ENCODE results near the gene MAGEF1. TPM values are rescaled to one million over a fixed set of nuclear protein-coding genes. Genes with fewer than 3 reads are reported as not detected.

The MAGEF1 gene
- total and polyA plus RNA-seq, 9 of the 15 experiments (the other 6 are each of a cell fraction or from before 2014, with no cell fraction given) = 1.5 to 39.1 (median 19.8) TPM

DNA sequence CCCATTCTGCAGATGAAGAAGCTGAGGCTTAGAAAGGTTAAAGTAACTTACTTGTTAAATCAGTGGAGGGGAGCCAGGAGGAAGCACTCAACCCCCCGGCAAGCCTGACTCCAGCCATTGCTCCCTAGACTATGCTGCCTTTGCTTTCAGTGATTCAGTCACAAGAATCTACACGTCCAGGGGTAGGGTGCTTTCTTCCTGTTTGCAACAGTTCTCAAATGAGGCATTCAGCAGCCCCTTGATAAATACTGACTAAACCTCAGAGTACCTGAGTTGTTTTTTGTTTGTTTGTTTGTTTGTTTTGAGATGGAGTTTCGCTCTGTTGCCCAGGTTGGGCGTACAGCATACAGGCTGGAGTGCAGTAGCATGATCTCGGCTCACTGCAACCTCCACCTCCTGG lies 28.6 kb downstream of the MAGEF1 start:
- Histone ChIP-seq H3K36me3 (ENCODE audit: control insufficient read depth, insufficient read depth, low read length) (no peaks in the 10 kb centered on the region), H3K9me1 (ENCODE audit: control insufficient read depth, insufficient read depth, low read length) (no peaks in the 10 kb centered on the region), H3K4me3 (no peak overlapping the region), H2AFZ (ENCODE audit: low read depth, low read length) (no peak overlapping the region), H3K27ac (ENCODE audit: extremely low read depth, low read depth, low read length) (no peak overlapping the region), H3K9ac (ENCODE audit: insufficient read depth in 1 of 2, low read depth in 2 of 2, low read length in 2 of 2) (no peak overlapping the region), H3K9me3 (replicated peaks; ENCODE audit: control insufficient read depth, insufficient read depth, low read depth, low read length) (no peaks in the 10 kb centered on the region), H3K4me1 (replicated peaks in 1 of 2; ENCODE audit: control insufficient read depth in 2 of 2, insufficient read depth in 2 of 2, low read length in 2 of 2) (peaks cover 0 to 4% of the 10 kb centered on the region in 2 experiments; a peak in 1 of 5 replicates), H3K4me2 (ENCODE audit: insufficient read depth, low read length) (no peak overlapping the region), H3K79me2 (ENCODE audit: control insufficient read depth, insufficient read depth, low read length) (no peaks in the 10 kb centered on the region), H3K27me3 (ENCODE audit: control insufficient read depth in 2 of 2, insufficient read depth in 2 of 2, low read length in 2 of 2) (peaks cover 33 to 68% of the 10 kb centered on the region in 2 experiments; a peak in 4 of 5 replicates), H4K20me1 (replicated peaks; ENCODE audit: control insufficient read depth, insufficient read depth, low read length) (peaks cover 2% of the 10 kb centered on the region)
- FAIRE-seq (no peak), DNase-seq (ENCODE audit: extremely low read depth in 1 of 4, low spot score in 3 of 4) (no peak), ATAC-seq (no peak)
- WGBS (ENCODE audit: insufficient coverage, low coverage, missing lambda C conversion rate) = 0% methylated on average over 5 of the region's 5 CpGs
- ChIA-PET CTCF (ENCODE audit: low intra/inter-chr PET ratio) (no interaction called here), POLR2A (interaction anchor here (0.9 kb wide), 1 partner anchor 11 kb away, joined by 3 read pairs; no protein-coding TSS in a partner anchor)
- intact Hi-C loops (cut with micrococcal nuclease) = no loop called here
- TF ChIP-seq ZNF175 (CRISPR knock-in tag; IDR thresholded peaks at IDR 0.05; ENCODE audit: low read depth) (no peak), NFIX (CRISPR knock-in tag; IDR thresholded peaks at IDR 0.05; ENCODE audit: low read depth) (no peak), CREBBP (IDR thresholded peaks at IDR 0.05; ENCODE audit: low read depth, low read length) (no peak), RBM39 (optimal IDR thresholded peaks at IDR 0.05; ENCODE audit: low read depth, low read length) (no peak), SRSF7 (optimal IDR thresholded peaks at IDR 0.05; ENCODE audit: low read depth, low read length) (no peak), HMG20B (CRISPR knock-in tag; IDR thresholded peaks at IDR 0.05) (no peak), HNRNPL (IDR thresholded peaks at IDR 0.05; ENCODE audit: low read depth, low read length) (no peak), EWSR1 (IDR thresholded peaks at IDR 0.05; ENCODE audit: borderline replicate concordance, low read depth, partially characterized antibody) (no peak)
- TF ChIP-seq, protein P1, sequence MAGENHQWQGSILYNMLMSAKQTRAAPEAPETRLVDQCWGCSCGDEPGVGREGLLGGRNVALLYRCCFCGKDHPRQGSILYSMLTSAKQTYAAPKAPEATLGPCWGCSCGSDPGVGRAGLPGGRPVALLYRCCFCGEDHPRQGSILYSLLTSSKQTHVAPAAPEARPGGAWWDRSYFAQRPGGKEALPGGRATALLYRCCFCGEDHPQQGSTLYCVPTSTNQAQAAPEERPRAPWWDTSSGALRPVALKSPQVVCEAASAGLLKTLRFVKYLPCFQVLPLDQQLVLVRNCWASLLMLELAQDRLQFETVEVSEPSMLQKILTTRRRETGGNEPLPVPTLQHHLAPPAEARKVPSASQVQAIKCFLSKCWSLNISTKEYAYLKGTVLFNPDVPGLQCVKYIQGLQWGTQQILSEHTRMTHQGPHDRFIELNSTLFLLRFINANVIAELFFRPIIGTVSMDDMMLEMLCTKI (IDR thresholded peaks at IDR 0.05; ENCODE audit: partially characterized antibody) = no peak
- TF ChIP-seq, protein P2, sequence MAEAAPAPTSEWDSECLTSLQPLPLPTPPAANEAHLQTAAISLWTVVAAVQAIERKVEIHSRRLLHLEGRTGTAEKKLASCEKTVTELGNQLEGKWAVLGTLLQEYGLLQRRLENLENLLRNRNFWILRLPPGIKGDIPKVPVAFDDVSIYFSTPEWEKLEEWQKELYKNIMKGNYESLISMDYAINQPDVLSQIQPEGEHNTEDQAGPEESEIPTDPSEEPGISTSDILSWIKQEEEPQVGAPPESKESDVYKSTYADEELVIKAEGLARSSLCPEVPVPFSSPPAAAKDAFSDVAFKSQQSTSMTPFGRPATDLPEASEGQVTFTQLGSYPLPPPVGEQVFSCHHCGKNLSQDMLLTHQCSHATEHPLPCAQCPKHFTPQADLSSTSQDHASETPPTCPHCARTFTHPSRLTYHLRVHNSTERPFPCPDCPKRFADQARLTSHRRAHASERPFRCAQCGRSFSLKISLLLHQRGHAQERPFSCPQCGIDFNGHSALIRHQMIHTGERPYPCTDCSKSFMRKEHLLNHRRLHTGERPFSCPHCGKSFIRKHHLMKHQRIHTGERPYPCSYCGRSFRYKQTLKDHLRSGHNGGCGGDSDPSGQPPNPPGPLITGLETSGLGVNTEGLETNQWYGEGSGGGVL (CRISPR knock-in tag; IDR thresholded peaks at IDR 0.05) = no peak
- no TSS peak for BruUV-seq (replicated peaks)
- in situ Hi-C loops (cut with MboI) = no loop called here
